Stomach smooth muscle (tissue), 2 donors: ENCODE results near the gene KIRREL3.
A peak's percentile ranks its signal among the peaks of the same experiment; 100 is the strongest.

Experiments
- H3K27ac ChIP-seq: one replicate; pipeline ENCODE4 v1.7.0; 2013; ENCODE audit warnings: mild to moderate bottlenecking, low read length, inconsistent platforms
- H3K27me3 ChIP-seq, 2 donors: one replicate each; pipeline ENCODE4 v1.7.0; 2013; ENCODE audit warnings: low read length in 2 of 2; ENCODE audit not compliant: insufficient read depth in 2 of 2, control insufficient read depth in 1 of 2
- H3K36me3 ChIP-seq, 2 donors: one replicate each; pipeline ENCODE4 v1.7.0; 2013; ENCODE audit warnings: low read length in 2 of 2; ENCODE audit not compliant: control insufficient read depth in 2 of 2, insufficient read depth in 2 of 2
- H3K4me1 ChIP-seq: one replicate; pipeline ENCODE4 v1.7.0; 2013; ENCODE audit warnings: low read length; ENCODE audit not compliant: control insufficient read depth, insufficient read depth
- H3K4me3 ChIP-seq, 2 donors: one replicate each; pipeline ENCODE4 v1.7.0; 2013; ENCODE audit warnings: low read length in 2 of 2
- H3K9ac ChIP-seq, 2 donors: one replicate each; pipeline ENCODE4 v1.7.0; 2013; ENCODE audit warnings: low read length in 2 of 2, mild to moderate bottlenecking in 1 of 2
- H3K9me3 ChIP-seq, 2 donors: one replicate each; pipeline ENCODE4 v1.7.0; 2013; ENCODE audit warnings: low read length in 2 of 2; ENCODE audit not compliant: control insufficient read depth in 2 of 2
- donor health status: healthy.
- donor health status: Pancreatic carcinoma.

KIRREL3 gene

GRCh38 chr11:126456089-126456488 is 544.5 kb downstream of the KIRREL3 start:
- H3K4me3 ChIP-seq = no peak overlapping the region
- H3K36me3 ChIP-seq = no peaks in the 10 kb centered on the region
- H3K9ac ChIP-seq = no peak overlapping the region
- peaks cover 17 to 23% of the 10 kb centered on the region in 2 donors for H3K27me3 ChIP-seq
- H3K27ac ChIP-seq = no peak overlapping the region
- no peaks in the 10 kb centered on the region for H3K9me3 ChIP-seq
- H3K4me1 ChIP-seq = no peaks in the 10 kb centered on the region

GRCh38 chr11:126452241-126453101 is 548.1 kb downstream of the KIRREL3 start:
- Histone ChIP-seq H3K4me3 (no peak overlapping the region), H3K9ac (no peak overlapping the region), H3K27me3 (peaks cover 7 to 20% of the 10 kb centered on the region in 2 donors), H3K36me3 (no peaks in the 10 kb centered on the region), H3K9me3 (no peaks in the 10 kb centered on the region), H3K4me1 (no peaks in the 10 kb centered on the region), H3K27ac (no peak overlapping the region)

GRCh38 chr11:126451211-126451802 is 549.3 kb downstream of the KIRREL3 start:
- no peak overlapping the region for H3K9ac ChIP-seq
- H3K4me3 ChIP-seq = no peak overlapping the region

GRCh38 chr11:126450806-126451205 is 549.8 kb downstream of the KIRREL3 start:
- H3K9me3 ChIP-seq = no peaks in the 10 kb centered on the region
- H3K9ac ChIP-seq = no peak overlapping the region
- H3K36me3 ChIP-seq = no peaks in the 10 kb centered on the region
- H3K4me3 ChIP-seq = no peak overlapping the region
- no peak overlapping the region for H3K27ac ChIP-seq
- no peaks in the 10 kb centered on the region for H3K4me1 ChIP-seq
- peaks cover 6 to 14% of the 10 kb centered on the region in 2 donors for H3K27me3 ChIP-seq

More at GRCh38 chr11:126451211-126451802, 549.3 kb downstream of the KIRREL3 start:
- no peaks in the 10 kb centered on the region for H3K9me3 ChIP-seq
- H3K36me3 ChIP-seq = no peaks in the 10 kb centered on the region
- H3K4me1 ChIP-seq = no peaks in the 10 kb centered on the region
- no peak overlapping the region for H3K27ac ChIP-seq
- peaks cover 6 to 15% of the 10 kb centered on the region in 2 donors for H3K27me3 ChIP-seq

GRCh38 chr11:126450198-126450597 is 550.4 kb downstream of the KIRREL3 start:
- Histone ChIP-seq H3K27ac (no peak overlapping the region), H3K4me3 (no peak overlapping the region), H3K27me3 (peaks cover 5 to 14% of the 10 kb centered on the region in 2 donors), H3K4me1 (no peaks in the 10 kb centered on the region), H3K9me3 (no peaks in the 10 kb centered on the region), H3K36me3 (no peaks in the 10 kb centered on the region), H3K9ac (no peak overlapping the region)

- no peaks in the 10 kb centered on the region for H3K4me1 ChIP-seq
- no peaks in the 10 kb centered on the region for H3K9me3 ChIP-seq
- no peak overlapping the region for H3K4me3 ChIP-seq
- peaks cover 2 to 5% of the 10 kb centered on the region in 2 donors for H3K27me3 ChIP-seq
- H3K36me3 ChIP-seq = no peaks in the 10 kb centered on the region
- H3K9ac ChIP-seq = no peak overlapping the region
- no peak overlapping the region for H3K27ac ChIP-seq
Observed at GRCh38 chr11:126446581-126446980, 554.0 kb downstream of the KIRREL3 start.

GRCh38 chr11:126444072-126444471 is 556.5 kb downstream of the KIRREL3 start:
- no peak overlapping the region for H3K4me3 ChIP-seq
- H3K9ac ChIP-seq = no peak overlapping the region
- H3K9me3 ChIP-seq = no peaks in the 10 kb centered on the region
- H3K27ac ChIP-seq = no peak overlapping the region
- H3K36me3 ChIP-seq = no peaks in the 10 kb centered on the region
- peaks cover 4 to 14% of the 10 kb centered on the region in 2 donors for H3K27me3 ChIP-seq
- peaks cover 5% of the 10 kb centered on the region for H3K4me1 ChIP-seq

GRCh38 chr11:126443120-126443519 is 557.5 kb downstream of the KIRREL3 start:
- Histone ChIP-seq H3K36me3 (no peaks in the 10 kb centered on the region), H3K27ac (no peak overlapping the region)

GRCh38 chr11:126440792-126441514 is 559.6 kb downstream of the KIRREL3 start:
- peaks cover 5% of the 10 kb centered on the region for H3K4me1 ChIP-seq
- H3K9ac ChIP-seq = no peak overlapping the region
- H3K27ac ChIP-seq = no peak overlapping the region
- H3K4me3 ChIP-seq = peak overlapping the region; percentile 29 to 49
- H3K9me3 ChIP-seq = no peaks in the 10 kb centered on the region
- H3K27me3 ChIP-seq = peaks cover 4 to 14% of the 10 kb centered on the region in 2 donors
- H3K36me3 ChIP-seq = no peaks in the 10 kb centered on the region

More at GRCh38 chr11:126443120-126443519, 557.5 kb downstream of the KIRREL3 start:
- Histone ChIP-seq H3K9me3 (no peaks in the 10 kb centered on the region), H3K9ac (no peak overlapping the region), H3K4me1 (peaks cover 5% of the 10 kb centered on the region), H3K4me3 (no peak overlapping the region), H3K27me3 (peaks cover 4 to 14% of the 10 kb centered on the region in 2 donors)

- Histone ChIP-seq H3K36me3 (no peaks in the 10 kb centered on the region), H3K9ac (no peak overlapping the region), H3K4me3 (no peak overlapping the region), H3K27ac (no peak overlapping the region), H3K27me3 (peaks cover 4 to 14% of the 10 kb centered on the region in 2 donors), H3K9me3 (no peaks in the 10 kb centered on the region), H3K4me1 (peaks cover 5% of the 10 kb centered on the region)
Observed at GRCh38 chr11:126440276-126440675, 560.3 kb downstream of the KIRREL3 start.
